Activated CD8-positive, alpha-beta memory T cell treated with anti-CD3 and anti-CD28 coated beads for 36 hours (primary cell): Measurements from ENCODE around the gene ARMC6. TPM values are rescaled to one million over a fixed set of nuclear protein-coding genes. Genes with fewer than 3 reads are reported as not detected.

Source experiments
- CTCF ChIA-PET: fragments of 350-600 bp; sonication (Branson Sonifier 250); formaldehyde crosslinking; loops from one replicate; lab custom pipeline; 2021; ENCODE audit warnings: antibody characterized with exemption; lab: Charles Lee
- POLR2A ChIA-PET: fragments of 350-600 bp; sonication (Branson Sonifier 250); formaldehyde crosslinking; loops from one replicate; lab custom pipeline; 2021; ENCODE audit warnings: antibody characterized with exemption; lab: Charles Lee
- total RNA-seq, 2 experiments: library from RNA; stranded (reverse); gene quantifications; one replicate each; pipeline ENCODE4 v1.2.3, GENCODE V29; 2021

The ARMC6 gene
- total RNA-seq, 2 experiments from 2014 or later = 57.7 to 61.8 TPM

GRCh38 chr19:19064098-19064722 lies 30.8 kb downstream of the ARMC6 start:
- POLR2A ChIA-PET = no interaction called here
- CTCF ChIA-PET = interaction anchor here (0.7 to 1.6 kb wide), 4 partner anchors 11 to 945 kb away, joined by 3 to 5 read pairs (median 4); no protein-coding TSS in a partner anchor

DNA sequence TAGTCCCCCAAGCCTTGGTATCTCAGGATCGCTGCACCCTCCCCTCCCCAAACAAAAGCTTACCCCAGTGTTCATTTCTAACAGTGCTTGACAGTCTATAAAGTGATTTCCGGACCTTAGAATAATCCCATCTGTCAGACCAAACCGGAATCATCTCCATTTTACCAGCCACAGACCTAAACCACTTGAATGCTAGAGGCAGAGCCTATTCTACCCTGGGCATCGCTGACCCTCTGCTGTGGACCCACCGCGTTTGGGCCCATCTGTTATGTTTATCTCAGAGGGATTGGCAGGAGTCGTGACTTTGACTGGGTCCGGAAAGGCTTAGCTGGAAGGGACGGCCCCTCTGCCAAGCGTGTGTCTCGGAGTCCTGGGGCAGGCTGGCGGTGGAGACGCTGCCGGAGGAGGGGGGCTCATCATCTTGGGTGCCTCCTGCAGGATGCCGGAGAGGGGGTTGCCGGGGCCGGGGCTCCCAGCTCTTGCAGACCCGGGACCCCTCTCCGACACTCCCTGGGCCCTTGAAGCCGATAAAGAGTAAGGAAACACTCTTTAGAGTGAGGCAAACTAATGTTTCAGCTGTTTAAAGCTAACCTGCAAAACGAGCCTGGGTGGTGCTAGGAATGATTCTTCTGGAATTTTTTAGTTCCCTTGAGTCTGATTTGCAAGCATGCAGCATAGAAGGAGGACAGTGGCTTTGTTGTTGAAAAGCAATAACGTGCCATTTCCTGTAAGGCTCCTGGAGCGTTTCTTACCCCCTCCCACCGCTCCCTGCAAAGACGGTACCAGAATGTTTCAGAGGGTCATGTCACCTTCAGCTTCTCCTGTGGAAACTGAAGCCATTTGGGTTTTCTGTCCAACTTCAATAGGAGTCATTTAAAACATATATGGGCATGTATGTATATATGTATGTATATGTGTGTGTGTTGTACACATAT lies 31.7 kb downstream of the ARMC6 start:
- POLR2A ChIA-PET = interaction anchor here (0.5 to 0.6 kb wide), 2 partner anchors 71 to 391 kb away, joined by 3 to 6 read pairs; no protein-coding TSS in a partner anchor
- CTCF ChIA-PET = interaction anchor here (0.6 to 1.5 kb wide), 3 partner anchors 11 to 946 kb away, joined by 3 to 5 read pairs (median 4); no protein-coding TSS in a partner anchor

DNA sequence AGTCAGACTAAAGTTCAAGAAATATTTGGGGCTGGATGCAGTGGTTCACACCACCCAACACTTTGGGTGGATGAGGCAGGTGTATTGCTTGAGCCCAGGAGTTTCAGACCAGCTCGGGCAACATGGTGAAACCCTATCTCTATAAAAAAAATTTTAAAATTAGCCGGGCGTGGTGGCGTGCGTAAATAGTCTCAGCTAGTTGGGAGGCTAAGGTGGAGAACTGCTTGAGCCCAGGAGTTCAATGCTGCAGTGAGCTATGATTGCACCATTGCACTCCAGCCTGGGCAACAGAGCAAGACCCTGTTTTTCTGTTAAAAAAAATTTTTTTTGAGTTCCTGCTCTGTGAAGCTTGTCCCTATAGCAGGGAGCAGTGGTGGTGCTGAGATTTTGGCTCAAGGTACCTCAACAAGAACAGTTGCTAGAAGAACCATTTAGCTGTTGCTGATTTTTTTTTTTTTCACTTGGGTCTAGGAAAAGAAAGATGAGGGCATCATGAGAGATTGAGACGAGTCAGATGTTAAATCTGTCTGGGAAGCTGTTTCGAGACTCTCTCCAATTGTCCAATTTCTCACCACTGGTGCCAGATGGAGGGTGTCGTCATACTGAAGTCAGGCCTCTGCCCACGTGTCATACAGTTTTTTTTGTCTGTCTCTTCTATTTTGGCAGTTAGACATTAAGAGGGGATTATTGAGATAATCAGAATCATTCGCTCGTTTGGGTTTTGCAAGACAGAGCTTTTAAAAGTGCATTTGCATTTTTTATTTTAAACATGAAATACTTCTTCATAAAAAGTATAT lies 34.1 kb downstream of the ARMC6 start:
- POLR2A ChIA-PET = interaction anchor here (0.6 kb wide), 1 partner anchor 548 kb away, joined by 7 read pairs; no protein-coding TSS in a partner anchor

GRCh38 chr19:19068659-19069654 lies 35.6 kb downstream of the ARMC6 start:
- CTCF ChIA-PET = no interaction called here
- POLR2A ChIA-PET = interaction anchor here (0.7 kb wide), 1 partner anchor 255 kb away, joined by 3 read pairs; no protein-coding TSS in a partner anchor

More for the DNA sequence above, 34.1 kb downstream of the ARMC6 start:
- CTCF ChIA-PET = no interaction called here

GRCh38 chr19:19071897-19072296 lies 38.5 kb downstream of the ARMC6 start:
- CTCF ChIA-PET = no interaction called here

GRCh38 chr19:19074196-19074882 lies 40.9 kb downstream of the ARMC6 start:
- POLR2A ChIA-PET = no interaction called here
- CTCF ChIA-PET = interaction anchor here (1.0 kb wide), 1 partner anchor 11 kb away, joined by 4 read pairs; the partner anchor contains the start of gene SLC25A42

More at GRCh38 chr19:19071897-19072296, 38.5 kb downstream of the ARMC6 start:
- POLR2A ChIA-PET = interaction anchor here (0.7 kb wide), 1 partner anchor 10 kb away, joined by 5 read pairs; no protein-coding TSS in a partner anchor

DNA sequence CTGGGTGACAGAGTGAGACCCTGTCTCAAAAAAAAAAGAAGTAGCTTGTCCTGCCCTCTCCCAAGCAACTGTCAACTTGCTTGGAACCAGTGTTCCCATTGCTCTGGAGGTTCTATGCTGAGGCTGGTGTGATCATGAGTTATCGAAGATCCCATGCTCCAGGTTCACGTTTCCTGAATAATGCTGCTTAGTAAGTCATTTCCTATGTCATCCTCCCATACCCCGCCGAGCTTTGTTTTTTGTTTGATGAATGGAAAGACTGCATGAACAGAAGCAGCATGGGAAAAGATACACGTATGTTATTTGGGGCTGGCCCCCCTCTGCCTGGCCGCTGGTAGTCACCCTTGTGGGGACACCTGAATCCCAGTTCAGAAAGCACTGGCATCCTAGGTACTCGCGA lies 41.7 kb downstream of the ARMC6 start:
- ChIA-PET POLR2A (no interaction called here), CTCF (interaction anchor here (1.0 kb wide), 1 partner anchor 12 kb away, joined by 4 read pairs; the partner anchor contains the start of gene SLC25A42)

DNA sequence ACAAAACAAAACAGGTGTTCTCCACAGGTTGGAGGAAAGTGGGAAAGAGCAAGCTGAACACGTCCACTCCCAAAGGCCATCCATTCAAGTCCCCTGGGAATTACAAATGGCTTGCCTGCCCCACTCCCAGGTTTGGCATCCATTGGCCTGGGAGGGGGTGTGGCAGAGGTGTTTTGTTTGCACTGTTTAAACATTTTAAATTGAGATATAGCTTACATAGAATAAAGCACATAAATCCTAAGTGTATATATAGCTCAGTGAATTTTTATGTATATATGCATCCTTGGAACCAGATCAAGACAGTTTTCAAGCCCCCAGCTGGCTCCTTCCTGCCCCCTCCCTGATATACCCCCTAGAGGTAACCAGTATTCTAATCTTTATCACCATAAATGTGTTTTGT lies 43.1 kb downstream of the ARMC6 start:
- ChIA-PET POLR2A (interaction anchor here (0.5 kb wide), 1 partner anchor 104 kb away, joined by 4 read pairs; no protein-coding TSS in a partner anchor), CTCF (interaction anchor here (0.7 to 1.2 kb wide), 2 partner anchors 12 kb away, joined by 3 to 5 read pairs; no protein-coding TSS in a partner anchor)

DNA sequence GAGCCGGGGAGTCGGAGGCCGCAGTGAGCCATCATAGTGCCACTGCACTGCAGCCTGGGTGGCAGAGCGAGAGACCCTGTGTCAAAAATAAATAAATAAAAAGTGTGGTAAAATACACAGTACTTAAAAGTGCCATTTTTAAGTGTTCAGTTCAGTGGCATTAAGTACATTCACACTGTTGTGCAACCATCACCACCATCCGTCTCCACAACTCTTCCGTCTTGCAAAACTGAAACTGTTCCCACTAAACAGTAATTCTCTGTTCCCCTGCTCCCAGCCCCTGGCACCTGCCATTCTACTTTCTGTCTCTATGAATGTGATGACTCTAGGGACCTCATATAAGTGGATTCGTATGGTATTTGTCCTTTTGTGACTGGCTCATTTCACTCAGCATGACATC lies 43.7 kb downstream of the ARMC6 start:
- POLR2A ChIA-PET = interaction anchor here (0.5 kb wide), 1 partner anchor 104 kb away, joined by 4 read pairs; no protein-coding TSS in a partner anchor
- CTCF ChIA-PET = interaction anchor here (0.7 to 1.2 kb wide), 2 partner anchors 11 to 12 kb away, joined by 3 to 5 read pairs; no protein-coding TSS in a partner anchor

DNA sequence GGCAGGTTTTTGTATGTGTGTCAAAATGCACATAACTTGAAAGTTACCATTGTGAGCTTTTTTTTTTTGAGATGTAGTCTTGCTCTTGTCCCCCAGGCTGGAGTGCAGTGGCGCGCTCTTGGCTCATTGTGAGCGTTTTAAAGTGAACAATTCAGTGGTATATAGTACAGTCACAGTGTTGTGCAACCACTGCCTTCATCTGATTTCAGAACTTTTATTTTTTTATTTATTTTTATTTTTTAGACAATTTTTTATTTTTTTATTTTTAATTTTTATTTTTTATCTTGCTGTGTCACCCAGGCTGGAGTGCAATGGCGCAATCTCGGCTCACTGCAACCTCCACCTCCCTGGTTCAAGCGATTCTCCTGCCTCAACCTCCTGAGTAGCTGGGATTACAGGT lies 45.4 kb downstream of the ARMC6 start:
- ChIA-PET CTCF (no interaction called here), POLR2A (no interaction called here)

GRCh38 chr19:19079571-19079970 lies 46.2 kb downstream of the ARMC6 start:
- CTCF ChIA-PET = no interaction called here
- POLR2A ChIA-PET = no interaction called here

- ChIA-PET POLR2A (no interaction called here), CTCF (no interaction called here)
These were observed 48.3 kb downstream of the ARMC6 start for GRCh38 chr19:19081642-19082151.

- CTCF ChIA-PET = no interaction called here
- POLR2A ChIA-PET = no interaction called here
These were observed 50.2 kb downstream of the ARMC6 start for GRCh38 chr19:19083413-19084178.

DNA sequence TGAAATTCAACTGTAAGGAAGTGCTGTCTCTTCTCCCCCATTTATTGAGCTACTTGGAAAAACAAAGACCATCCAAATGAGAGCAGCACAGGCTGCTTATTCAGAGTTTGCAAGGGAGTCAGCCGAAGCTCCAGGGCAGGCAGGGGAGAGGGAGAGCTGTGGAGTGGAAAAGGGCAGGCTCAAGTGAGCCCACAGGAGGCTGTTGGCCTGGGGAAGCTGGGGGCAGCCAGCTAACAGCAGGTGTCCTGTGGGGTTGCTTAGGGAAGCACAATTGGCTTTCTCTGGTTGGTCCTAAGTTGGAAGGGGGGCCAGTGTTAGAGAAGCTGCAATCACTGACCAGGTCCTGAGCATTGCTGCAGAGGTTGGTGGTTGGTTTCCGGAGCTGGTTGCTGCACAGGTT lies 54.3 kb downstream of the ARMC6 start:
- CTCF ChIA-PET = interaction anchor here (1.0 to 1.4 kb wide), 2 partner anchors 11 to 28 kb away, joined by 3 read pairs; no protein-coding TSS in a partner anchor

DNA sequence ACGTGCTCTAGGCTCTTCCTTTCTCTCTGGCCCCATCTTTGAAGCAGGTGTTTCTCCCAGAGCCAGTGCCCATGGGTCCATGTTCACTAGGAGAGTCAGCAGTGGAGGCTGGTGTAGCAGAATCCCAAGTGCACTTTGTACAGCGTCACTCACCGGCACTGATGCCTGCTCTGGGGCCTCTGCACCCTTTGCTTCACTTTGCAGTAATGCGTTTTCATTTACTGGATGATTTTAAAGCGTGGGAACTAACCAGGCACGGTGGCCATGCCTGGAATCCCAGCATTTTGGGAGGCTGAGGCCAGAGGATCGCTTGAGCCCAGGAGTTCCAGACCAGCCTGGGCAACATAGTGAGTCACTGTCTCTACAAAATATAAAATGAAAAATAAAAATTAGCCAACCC lies 61.1 kb downstream of the ARMC6 start:
- CTCF ChIA-PET = no interaction called here
- POLR2A ChIA-PET = no interaction called here

More for the DNA sequence above, 54.3 kb downstream of the ARMC6 start:
- POLR2A ChIA-PET = interaction anchor here (0.5 kb wide), 1 partner anchor 116 kb away, joined by 3 read pairs; no protein-coding TSS in a partner anchor

GRCh38 chr19:19095691-19096090 lies 62.3 kb downstream of the ARMC6 start:
- POLR2A ChIA-PET = no interaction called here
- CTCF ChIA-PET = no interaction called here
